HepG2 (cell line): ENCODE data around the gene FABP2. TPM values are rescaled to one million over a fixed set of nuclear protein-coding genes. Genes with fewer than 3 reads are reported as not detected.
A peak's percentile ranks its signal among the peaks of the same experiment; 100 is the strongest.
"Not testable (repeated sequence)": the region's sequence is repeated elsewhere in the genome, so short reads cannot be mapped to it uniquely, and the experiment has no call there.

ENCODE experiments used
- ATAC-seq: fragments of 200-7000 bp; cut with Tn5 transposase; 3 replicates; pipeline ENCODE4 v1.9.1; 2020; ENCODE audit warnings: mild to moderate bottlenecking, moderate library complexity
- BruUV-seq: library from RNA; stranded (reverse); fragments of 400-500 nt; replicated peaks from 2 replicates; lab custom pipeline; 2021; lab: Mats Ljungman, UMichigan
- CTCF ChIA-PET: fragments of 300-600 bp; formaldehyde crosslinking; extraction: SDS; loops from one replicate; lab custom pipeline; 2021; ENCODE audit warnings: low total read pairs, inconsistent platforms, low intra/inter-chr PET ratio; lab: Yijun Ruan, JAX
- POLR2A ChIA-PET: fragments of 350-600 bp; sonication (Branson Sonifier 250); formaldehyde crosslinking; loops from one replicate; lab custom pipeline; 2020; ENCODE audit warnings: antibody characterized with exemption, inconsistent platforms; lab: Yijun Ruan, JAX
- DNase-seq: peaks from one replicate; pipeline ENCODE4 v3.0.0-alpha.2; 2015; ENCODE audit warnings: low spot score
- FAIRE-seq: peaks from 3 replicates; lab custom pipeline; 2011; peaks lifted over from hg19 to GRCh38; lab: Jason Lieb, UNC
- H2AFZ ChIP-seq: one replicate; pipeline ENCODE4 v1.6.1; 2011; ENCODE audit warnings: low read length, inconsistent platforms
- H3K27ac ChIP-seq: fragments of 300-600 bp; 3 replicates; pipeline ENCODE4 v1.8.0; 2011; ENCODE audit warnings: mixed run types, mild to moderate bottlenecking, mixed read lengths, low read length, inconsistent platforms; ENCODE audit not compliant: insufficient read depth; ENCODE audit errors: extremely low read length
- H3K27me3 ChIP-seq, 2 experiments: fragments of 200-600 bp in 1 of 2; 2 replicates in 1 of 2; 3 replicates in 1 of 2; pipeline versions ENCODE4 v1.6.0 to v1.8.0; 2011; ENCODE audit warnings: low read length in 2 of 2, mild to moderate bottlenecking in 2 of 2, moderate library complexity in 2 of 2, inconsistent platforms in 1 of 2; ENCODE audit not compliant: insufficient read depth in 2 of 2, control insufficient read depth in 1 of 2
- H3K36me3 ChIP-seq, 2 experiments: fragments of 200-600 bp in 1 of 2; replicated peaks in 1 of 2; 2 replicates in 1 of 2; 3 replicates in 1 of 2; pipeline versions ENCODE4 v1.5.1 to v1.8.0; 2011; ENCODE audit warnings: low read length in 2 of 2, inconsistent platforms in 1 of 2; ENCODE audit not compliant: insufficient read depth in 2 of 2, control insufficient read depth in 1 of 2
- H3K4me1 ChIP-seq: 2 replicates; pipeline ENCODE4 v1.5.1; 2012; ENCODE audit warnings: low read length, inconsistent platforms; ENCODE audit not compliant: insufficient read depth
- H3K4me2 ChIP-seq: 2 replicates; pipeline ENCODE4 v1.6.0; 2011; ENCODE audit warnings: low read depth, low read length, inconsistent platforms
- H3K4me3 ChIP-seq, 3 experiments: fragments of 200-600 bp in 1 of 3; sonication (generic), shearing (Covaris generic) in 1 of 3; replicated peaks in 1 of 3; 2 replicates each; pipeline ENCODE4 v1.5.1; 2011 to 2016; ENCODE audit warnings: low read length in 3 of 3, inconsistent platforms in 2 of 3, low read depth in 2 of 3, mild to moderate bottlenecking in 2 of 3, control low read depth in 1 of 3, mixed read lengths in 1 of 3; ENCODE audit not compliant: insufficient read depth in 1 of 3
- H3K79me2 ChIP-seq: one replicate; pipeline ENCODE4 v1.6.1; 2011; ENCODE audit warnings: low read length, inconsistent platforms; ENCODE audit not compliant: insufficient read depth
- H3K9ac ChIP-seq: 2 replicates; pipeline ENCODE4 v1.6.0; 2011; ENCODE audit warnings: mild to moderate bottlenecking, low read depth, low read length, inconsistent platforms; ENCODE audit not compliant: insufficient read depth
- H3K9me3 ChIP-seq: 2 replicates; pipeline ENCODE4 v1.5.1; 2012; ENCODE audit warnings: mild to moderate bottlenecking, low read length
- H4K20me1 ChIP-seq: 2 replicates; pipeline ENCODE4 v1.6.0; 2011; ENCODE audit warnings: inconsistent platforms, mild to moderate bottlenecking, low read length, moderate library complexity; ENCODE audit not compliant: insufficient read depth
- BHLHE40 ChIP-seq: IDR thresholded peaks from 2 replicates; pipeline ENCODE4 v1.6.1; 2011; ENCODE audit warnings: low read length, improper control_type of control experiment
- HOMEZ ChIP-seq: IDR thresholded peaks from 2 replicates; pipeline ENCODE4 v1.6.1; 2016; ENCODE audit warnings: low read depth
- KLF16 ChIP-seq, 2 experiments: sonication (generic) in 1 of 2; formaldehyde crosslinking in 1 of 2; IDR thresholded peaks; 2 replicates each; pipeline versions ENCODE4 v1.6.1 to v1.8.0; 2016 to 2023; ENCODE audit warnings: missing genetic modification reagents in 2 of 2, missing compliant biosample characterization in 1 of 2
- MYPOP ChIP-seq: sonication (generic); formaldehyde crosslinking; IDR thresholded peaks from 2 replicates; pipeline ENCODE4 v1.8.1; 2023; ENCODE audit warnings: mild to moderate bottlenecking, moderate library complexity, missing genetic modification reagents
- PRPF4 ChIP-seq: fragments of 200-400 bp; formaldehyde crosslinking; IDR thresholded peaks from 2 replicates; pipeline ENCODE4 v1.6.1; 2016; ENCODE audit warnings: low read length, low read depth; ENCODE audit not compliant: poor library complexity, severe bottlenecking
- PTBP1 ChIP-seq: fragments of 200-400 bp; formaldehyde crosslinking; IDR thresholded peaks from 2 replicates; pipeline ENCODE4 v1.6.1; 2018; ENCODE audit warnings: low read length, low read depth; ENCODE audit not compliant: poor library complexity, severe bottlenecking
- ZNF30 ChIP-seq: sonication (generic); formaldehyde crosslinking; IDR thresholded peaks from 2 replicates; pipeline ENCODE4 v1.5.0; 2020; ENCODE audit warnings: mild to moderate bottlenecking, missing genetic modification reagents
- ZNF503 ChIP-seq: sonication (generic); formaldehyde crosslinking; IDR thresholded peaks from 2 replicates; pipeline ENCODE4 v1.4.0; 2020; ENCODE audit warnings: missing genetic modification reagents
- WGBS: methylation state at CpG from one replicate; pipeline ENCODE4 v1.1.6; 2017; ENCODE audit warnings: low lambda C conversion rate; 5-methylcytosine and 5-hydroxymethylcytosine counted together
- in situ Hi-C: cut with HindIII; loops from 2 replicates; pipeline ENCODE4 v1.10.0; 2017; ENCODE audit warnings: low pct_unique_long_range_greater_than_20kb; ENCODE audit not compliant: extremely low pct_ligation_motif_present
- intact Hi-C: fragments of 100-400 bp; cut with micrococcal nuclease; formaldehyde crosslinking; loops from one replicate; pipeline ENCODE4 v1.10.0; 2022; ENCODE audit not compliant: unreplicated experiment
- polyA plus RNA-seq, 8 experiments: library from polyadenylated mRNA; depleted of rRNA in 3 of 8; stranded (reverse) in 7 of 8; unstranded in 1 of 8; fragments of >200 nt; fragmentation: Illumina TruSeq in 4 of 8; extraction: Trizol in 4 of 8; gene quantifications; 2 replicates each; pipeline versions ENCODE4 v1.2.1 to v1.2.3, GENCODE V29; 2011 to 2016; ENCODE audit warnings: low read depth in 4 of 8, missing spikeins in 1 of 8, mixed read lengths in 1 of 8; ENCODE audit not compliant: insufficient read depth in 1 of 8
- total RNA-seq, 5 experiments: library from RNA; depleted of rRNA; stranded (reverse); fragments of >200 nt; fragmentation: Illumina TruSeq; extraction: Trizol; gene quantifications; 2 replicates each; pipeline ENCODE4 v1.2.3, GENCODE V29; 2016; ENCODE audit warnings: low read depth in 1 of 5
- TF ChIP-seq, protein P1 (sequence below): sonication (generic); formaldehyde crosslinking; IDR thresholded peaks from 2 replicates; pipeline ENCODE4 v1.8.1; 2023; ENCODE audit warnings: mild to moderate bottlenecking, missing genetic modification reagents, borderline replicate concordance

The FABP2 gene
- total and polyA plus RNA-seq, 2 of the 13 experiments (the other 11 are each of a cell fraction or from before 2014, with no cell fraction given), result 0.78 to 1.2 TPM

- FAIRE-seq (peak; percentile 68), ATAC-seq (peak; percentile 47)
- H3K27me3 ChIP-seq, H3K27ac ChIP-seq, H4K20me1 ChIP-seq, DNase-seq, H3K36me3 ChIP-seq, H3K9ac ChIP-seq, H3K9me3 ChIP-seq, H3K4me2 ChIP-seq, H3K4me3 ChIP-seq, POLR2A ChIA-PET, BruUV-seq, H3K4me1 ChIP-seq, H2AFZ ChIP-seq, H3K79me2 ChIP-seq, CTCF ChIA-PET, intact Hi-C loops, in situ Hi-C loops: not testable (repeated sequence)
- WGBS, result 88% methylated on average over 1 of the region's 4 CpGs
Observed at GRCh38 chr4:119336332-119336979, 14.5 kb upstream of the FABP2 start.

DNA sequence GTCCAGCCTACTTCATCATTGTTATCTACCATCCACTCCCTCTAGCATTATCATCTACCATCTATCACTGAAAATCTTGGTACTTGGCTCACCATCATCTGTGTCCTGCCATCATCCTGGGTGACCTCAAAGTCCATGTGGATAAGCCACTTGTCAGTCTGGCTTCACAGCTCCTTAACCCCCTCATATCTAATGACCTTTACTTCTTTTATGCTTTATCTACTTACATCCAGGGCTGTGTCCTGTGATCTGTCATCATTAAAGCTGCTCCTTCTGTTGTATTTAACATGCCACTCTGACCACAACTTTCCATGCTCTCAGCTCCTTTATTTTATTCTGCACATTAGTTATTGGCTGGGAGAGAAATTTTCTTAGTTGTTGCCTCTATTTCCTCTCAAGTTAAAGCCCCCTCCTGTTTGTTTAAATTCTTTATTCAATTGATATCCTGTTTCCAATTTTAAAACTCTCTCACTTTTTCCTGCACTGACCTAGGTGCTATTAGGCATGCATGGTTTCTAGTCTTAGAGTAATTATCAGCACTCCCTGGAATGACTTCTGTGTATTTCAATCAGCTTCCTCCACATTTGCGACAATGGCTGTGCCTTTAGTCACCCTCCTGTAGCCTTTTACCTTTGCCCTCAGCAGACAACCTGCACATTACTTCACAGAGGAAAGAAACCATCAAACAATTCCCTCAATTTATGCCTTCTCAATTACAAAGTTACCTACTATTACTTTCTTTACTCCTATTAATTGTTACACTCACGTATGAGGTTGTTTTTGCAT lies 8.1 kb upstream of the FABP2 start:
- Histone ChIP-seq H3K9me3 (no peaks in the 10 kb centered on the region), H3K36me3 (0 out of 5 replicates have a peak, but pooled peaks cover 0 to 3% of the 10 kb centered on the region in 2 experiments), H2AFZ (no peak overlapping the region), H3K27me3 (no peaks in the 10 kb centered on the region), H3K9ac (no peak overlapping the region), H3K27ac (no peak overlapping the region), H3K79me2 (no peaks in the 10 kb centered on the region), H4K20me1 (no peaks in the 10 kb centered on the region), H3K4me2 (no peak overlapping the region), H3K4me3 (no peak overlapping the region), H3K4me1 (no peaks in the 10 kb centered on the region)
- ChIA-PET CTCF (no interaction called here), POLR2A (no interaction called here)
- in situ Hi-C loops (no loop called here), intact Hi-C loops (no loop called here)
- WGBS, result 97% methylated on average over 2 of the region's 2 CpGs
- no peak for DNase-seq
- ATAC-seq, result no peak
- no peak for FAIRE-seq
- no TSS peak for BruUV-seq
- no peak for TF ChIP-seq MYPOP (CRISPR knock-in tag)
- TF ChIP-seq ZNF30 (CRISPR knock-in tag), result no peak
- no peak for TF ChIP-seq PTBP1
- TF ChIP-seq PRPF4, result no peak
- no peak for TF ChIP-seq KLF16 (CRISPR knock-in tag; IDR thresholded peaks at IDR 0.05)
- TF ChIP-seq, protein P1, sequence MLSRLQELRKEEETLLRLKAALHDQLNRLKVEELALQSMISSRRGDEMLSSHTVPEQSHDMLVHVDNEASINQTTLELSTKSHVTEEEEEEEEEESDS (CRISPR knock-in tag), result no peak
- TF ChIP-seq BHLHE40, result no peak
- no peak for TF ChIP-seq ZNF503 (CRISPR knock-in tag)
- no peak for TF ChIP-seq HOMEZ (CRISPR knock-in tag)
